K562 (cell line): Measurements from ENCODE around the gene RASSF7. TPM values are rescaled to one million over a fixed set of nuclear protein-coding genes. Genes with fewer than 3 reads are reported as not detected.

Experiments
- ATAC-seq: fragments of 200-7000 bp; cut with Tn5 transposase; 3 replicates; pipeline ENCODE4 v1.9.1; 2020; ENCODE audit warnings: moderate library complexity
- BruUV-seq: library from RNA; stranded (reverse); fragments of 400-500 nt; replicated peaks from 2 replicates; lab custom pipeline; 2021; lab: Mats Ljungman, UMichigan
- CTCF ChIA-PET: fragments of 300-600 bp; formaldehyde crosslinking; extraction: SDS; loops from one replicate; lab custom pipeline; 2021; ENCODE audit warnings: low intra/inter-chr PET ratio; lab: Yijun Ruan, JAX
- POLR2A ChIA-PET: fragments of 300-600, 350-650 bp; sonication (Branson Sonifier 250); formaldehyde crosslinking; extraction: SDS; loops from one replicate; lab custom pipeline; 2021; ENCODE audit warnings: antibody characterized with exemption, inconsistent platforms; lab: Yijun Ruan, JAX
- DNase-seq, 4 experiments: peaks; one replicate each; pipeline versions ENCODE4 v3.0.0 to v3.0.0-alpha.2; 2011 to 2018; ENCODE audit warnings: low spot score in 3 of 4, mixed read lengths in 3 of 4; ENCODE audit errors: extremely low read depth in 1 of 4
- FAIRE-seq: peaks from 2 replicates; lab custom pipeline; 2011; peaks lifted over from hg19 to GRCh38; lab: Jason Lieb, UNC
- H2AFZ ChIP-seq: 2 replicates; pipeline ENCODE4 v1.6.0; 2011; ENCODE audit warnings: low read depth, low read length, control low read depth, inconsistent platforms
- H3K27ac ChIP-seq: fragments of 200-600 bp; 3 replicates; pipeline ENCODE4 v1.8.0; 2011; ENCODE audit warnings: low read depth, mild to moderate bottlenecking, control low read depth, inconsistent platforms, low read length, moderate library complexity, mixed read lengths; ENCODE audit errors: extremely low read depth
- H3K27me3 ChIP-seq, 2 experiments: fragments of 300-600 bp in 1 of 2; 2 replicates in 1 of 2; 3 replicates in 1 of 2; pipeline versions ENCODE4 v1.6.0 to v1.8.0; 2011; ENCODE audit warnings: inconsistent platforms in 2 of 2, low read length in 2 of 2, mild to moderate bottlenecking in 1 of 2, mixed read lengths in 1 of 2, moderate library complexity in 1 of 2; ENCODE audit not compliant: control insufficient read depth in 2 of 2, insufficient read depth in 2 of 2
- H3K36me3 ChIP-seq: fragments of 300-600 bp; 3 replicates; pipeline ENCODE4 v1.8.0; 2011; ENCODE audit warnings: mild to moderate bottlenecking, low read length, inconsistent platforms; ENCODE audit not compliant: control insufficient read depth, insufficient read depth
- H3K4me1 ChIP-seq, 2 experiments: fragments of 200-600 bp in 1 of 2; replicated peaks in 1 of 2; 2 replicates in 1 of 2; 3 replicates in 1 of 2; pipeline versions ENCODE4 v1.5.1 to v1.8.0; 2011; ENCODE audit warnings: inconsistent platforms in 2 of 2, low read length in 2 of 2, mild to moderate bottlenecking in 1 of 2, mixed read lengths in 1 of 2, moderate library complexity in 1 of 2; ENCODE audit not compliant: control insufficient read depth in 2 of 2, insufficient read depth in 2 of 2
- H3K4me2 ChIP-seq: 2 replicates; pipeline ENCODE4 v1.6.1; 2011; ENCODE audit warnings: low read length, control low read depth, inconsistent platforms, mixed read lengths; ENCODE audit not compliant: insufficient read depth
- H3K4me3 ChIP-seq: fragments of 200-600 bp; sonication (generic), shearing (Covaris generic); 2 replicates; pipeline ENCODE4 v1.5.1; 2016; ENCODE audit warnings: control low read depth, inconsistent platforms
- H3K79me2 ChIP-seq: fragments of 200-600 bp; 3 replicates; pipeline ENCODE4 v1.8.0; 2011; ENCODE audit warnings: low read length, inconsistent platforms; ENCODE audit not compliant: control insufficient read depth, insufficient read depth
- H3K9ac ChIP-seq, 2 experiments: 2 replicates each; pipeline versions ENCODE4 v1.6.0 to v1.6.1; 2011; ENCODE audit warnings: low read depth in 2 of 2, low read length in 2 of 2, control low read depth in 1 of 2, inconsistent platforms in 1 of 2, mild to moderate bottlenecking in 1 of 2, mixed read lengths in 1 of 2; ENCODE audit not compliant: insufficient read depth in 1 of 2
- H3K9me1 ChIP-seq: one replicate; pipeline ENCODE4 v1.6.0; 2011; ENCODE audit warnings: inconsistent platforms, mild to moderate bottlenecking, low read length, moderate library complexity; ENCODE audit not compliant: control insufficient read depth, insufficient read depth
- H3K9me3 ChIP-seq: replicated peaks from 2 replicates; pipeline ENCODE4 v1.5.1; 2011; ENCODE audit warnings: low read depth, low read length, inconsistent platforms; ENCODE audit not compliant: control insufficient read depth, insufficient read depth
- H4K20me1 ChIP-seq: replicated peaks from 2 replicates; pipeline ENCODE4 v1.6.1; 2011; ENCODE audit warnings: low read length, inconsistent platforms, mixed read lengths; ENCODE audit not compliant: control insufficient read depth, insufficient read depth
- AFF1 ChIP-seq, 2 experiments: fragments of 450-650 bp; IDR thresholded peaks; 2 replicates each; pipeline ENCODE4 v1.6.1; 2018; ENCODE audit warnings: mild to moderate bottlenecking in 2 of 2, low read depth in 1 of 2; ENCODE audit not compliant: partially characterized antibody in 2 of 2
- DPF2 ChIP-seq: fragments of 450-650 bp; IDR thresholded peaks from 2 replicates; pipeline ENCODE4 v1.6.1; 2016
- GABPB1 ChIP-seq: sonication (generic); formaldehyde crosslinking; IDR thresholded peaks from 2 replicates; pipeline ENCODE4 v1.8.0; 2022; ENCODE audit warnings: mild to moderate bottlenecking, missing genetic modification reagents
- JUNB ChIP-seq: fragments of 450-650 bp; formaldehyde crosslinking; conservative IDR thresholded peaks from 2 replicates; pipeline ENCODE4 v1.4.0; 2020; ENCODE audit warnings: mild to moderate bottlenecking
- POLR2G ChIP-seq: fragments of 200-400 bp; formaldehyde crosslinking; IDR thresholded peaks from 2 replicates; pipeline ENCODE4 v1.6.1; 2017; ENCODE audit warnings: low read depth, mild to moderate bottlenecking, antibody characterized with exemption, low read length, moderate library complexity
- PPARD ChIP-seq: fragments of 250-450 bp; sonication (Bioruptor Pico); IDR thresholded peaks from 2 replicates; pipeline ENCODE4 v1.8.0; 2022; ENCODE audit warnings: inconsistent platforms, mild to moderate bottlenecking, moderate library complexity
- RBM17 ChIP-seq: fragments of 200-400 bp; formaldehyde crosslinking; IDR thresholded peaks from 2 replicates; pipeline ENCODE4 v1.6.1; 2017; ENCODE audit warnings: low read depth, mild to moderate bottlenecking, low read length, borderline replicate concordance
- SRSF7 ChIP-seq: fragments of 200-400 bp; formaldehyde crosslinking; optimal IDR thresholded peaks from 2 replicates; pipeline ENCODE3; 2017; ENCODE audit warnings: mild to moderate bottlenecking, low read depth, low read length
- WGBS: fragments of 100-300 bp; shearing (Covaris generic); methylation state at CpG from one replicate; pipeline ENCODE4 v1.1.6; 2016; ENCODE audit warnings: low coverage, mixed read lengths; ENCODE audit not compliant: insufficient coverage; ENCODE audit errors: missing lambda C conversion rate; 5-methylcytosine and 5-hydroxymethylcytosine counted together
- in situ Hi-C: fragments of 300-500 bp; cut with MboI; formaldehyde crosslinking; loops from 4 replicates; pipeline ENCODE4 v1.15.0; 2018; ENCODE audit warnings: inconsistent platforms, mixed read lengths
- intact Hi-C: fragments of 100-400 bp; cut with micrococcal nuclease; formaldehyde crosslinking; loops from 2 replicates; pipeline ENCODE4 v1.14.2; 2022
- polyA plus RNA-seq, 8 experiments: library from polyadenylated mRNA; depleted of rRNA in 4 of 8; stranded (reverse) in 5 of 8; unstranded in 3 of 8; fragments of >200 nt; fragmentation: Nextera tagmentation in 2 of 8; fragmentation: Illumina TruSeq in 1 of 8; extraction: Ambion mirVana in 2 of 8; extraction: Trizol in 1 of 8; gene quantifications; 2 replicates each; pipeline versions ENCODE4 v1.2.1 to v1.2.3, GENCODE V29; 2011 to 2014; ENCODE audit warnings: inconsistent platforms in 1 of 8, missing spikeins in 1 of 8
- total RNA-seq, 7 experiments: library from RNA; depleted of rRNA in 6 of 7; stranded (reverse); fragments of >200 nt in 6 of 7; fragmentation: Illumina TruSeq in 2 of 7; extraction: Trizol in 2 of 7; gene quantifications; 2 replicates each; pipeline versions ENCODE4 v1.2.1 to v1.2.3, GENCODE V29; 2011 to 2021; ENCODE audit warnings: low replicate concordance in 1 of 7

The RASSF7 gene
- total and polyA plus RNA-seq, 9 of the 15 experiments (the other 6 are each of a cell fraction or from before 2014, with no cell fraction given), result 0.41 to 45.2 (median 18.6) TPM

- no TSS peak for BruUV-seq
- Histone ChIP-seq H4K20me1 (peaks cover 17% of the 10 kb centered on the region), H3K4me1 (peaks cover 3 to 63% of the 10 kb centered on the region in 2 experiments), H3K9me3 (no peaks in the 10 kb centered on the region), H2AFZ (no peak overlapping the region), H3K27ac (no peak overlapping the region), H3K79me2 (peaks cover 7% of the 10 kb centered on the region; the same call in 1 of the 3 replicates), H3K27me3 (no peaks in the 10 kb centered on the region), H3K4me3 (no peak overlapping the region), H3K36me3 (peaks cover 98% of the 10 kb centered on the region; the same call in 2 of the 3 replicates), H3K4me2 (no peak overlapping the region), H3K9ac (no peak overlapping the region; a peak in 1 of 4 replicates), H3K9me1 (no peaks in the 10 kb centered on the region)
- ATAC-seq, result no peak
- 94% methylated on average over 9 of the region's 18 CpGs for WGBS
- intact Hi-C loops (loop anchor here (10.0 kb wide), 1 partner anchor 55 kb away; no protein-coding TSS in a partner anchor), in situ Hi-C loops (no loop called here)
- POLR2A ChIA-PET, result interaction anchor here (0.7 kb wide), 1 partner anchor 293 kb away, joined by 3 read pairs; no protein-coding TSS in a partner anchor
- no peak for DNase-seq
- TF ChIP-seq RBM17, result no peak
- TF ChIP-seq DPF2, result no peak
- no peak for TF ChIP-seq SRSF7
- TF ChIP-seq AFF1 (IDR thresholded peaks at IDR 0.05; ENCODE audit: low read depth in 1 of 2, partially characterized antibody in 2 of 2), result no peak
- no peak for TF ChIP-seq PPARD
- no peak for TF ChIP-seq JUNB (CRISPR knock-in tag)
- no peak for TF ChIP-seq GABPB1 (CRISPR knock-in tag)
- TF ChIP-seq POLR2G, result peak; percentile 59
- CTCF ChIA-PET, result no interaction called here
- no peak for FAIRE-seq
These were observed 49.5 kb downstream of the RASSF7 start for GRCh38 chr11:610146-610801.
